WTC11 (cell line): ENCODE results near the gene SMARCE1.

Source experiments
- ATF3 ChIP-seq: sonication (generic); formaldehyde crosslinking; conservative IDR thresholded peaks from 2 replicates; pipeline ENCODE4 v1.8.1; 2022; ENCODE audit warnings: mild to moderate bottlenecking, missing genetic modification reagents
- ATF6 ChIP-seq: sonication (generic); formaldehyde crosslinking; IDR thresholded peaks from 2 replicates; pipeline ENCODE4 v1.8.1; 2023; ENCODE audit warnings: mild to moderate bottlenecking, missing genetic modification reagents
- CTCF ChIP-seq: fragments of 200-600 bp; IDR thresholded peaks from 2 replicates; pipeline ENCODE4 v1.8.0; 2022; ENCODE audit warnings: antibody characterized with exemption
- E2F5 ChIP-seq: sonication (generic); formaldehyde crosslinking; IDR thresholded peaks from 2 replicates; pipeline ENCODE4 v1.8.1; 2022; ENCODE audit warnings: mild to moderate bottlenecking, moderate library complexity, missing genetic modification reagents
- EMX1 ChIP-seq: fragments of 250-450 bp; sonication (Bioruptor Pico); IDR thresholded peaks from 2 replicates; pipeline ENCODE4 v1.8.0; 2021; ENCODE audit warnings: mild to moderate bottlenecking
- FOXP4 ChIP-seq: sonication (generic); formaldehyde crosslinking; IDR thresholded peaks from 2 replicates; pipeline ENCODE4 v1.8.0; 2022; ENCODE audit warnings: mild to moderate bottlenecking, missing genetic modification reagents
- NFYB ChIP-seq: sonication (generic); formaldehyde crosslinking; conservative IDR thresholded peaks from 2 replicates; pipeline ENCODE4 v1.8.0; 2022; ENCODE audit warnings: low read depth, missing genetic modification reagents
- SMAD3 ChIP-seq: sonication (generic); formaldehyde crosslinking; IDR thresholded peaks from 2 replicates; pipeline ENCODE4 v1.8.0; 2022; ENCODE audit warnings: missing genetic modification reagents, mild to moderate bottlenecking, borderline replicate concordance
- SMAD4 ChIP-seq: sonication (generic); formaldehyde crosslinking; IDR thresholded peaks from 2 replicates; pipeline ENCODE4 v1.8.0; 2022; ENCODE audit warnings: mild to moderate bottlenecking, missing genetic modification reagents
- TEAD1 ChIP-seq: sonication (generic); formaldehyde crosslinking; IDR thresholded peaks from 2 replicates; pipeline ENCODE4 v1.8.0; 2022; ENCODE audit warnings: mild to moderate bottlenecking, missing genetic modification reagents
- USF1 ChIP-seq: sonication (generic); formaldehyde crosslinking; IDR thresholded peaks from 2 replicates; pipeline ENCODE4 v1.8.0; 2022; ENCODE audit warnings: mild to moderate bottlenecking, missing genetic modification reagents
- ZNF512 ChIP-seq: sonication (generic); formaldehyde crosslinking; IDR thresholded peaks from 2 replicates; pipeline ENCODE4 v1.8.1; 2022; ENCODE audit warnings: missing genetic modification reagents, borderline replicate concordance

GRCh38 chr17:40608061-40608581 lies 39.5 kb downstream of the SMARCE1 start:
- TF ChIP-seq CTCF = no peak
- TF ChIP-seq NFYB = no peak
- TF ChIP-seq FOXP4 (CRISPR knock-in tag) = no peak
- TF ChIP-seq SMAD4 (CRISPR knock-in tag) = no peak
- TF ChIP-seq USF1 (CRISPR knock-in tag) = no peak
- no peak for TF ChIP-seq EMX1 (CRISPR knock-in tag)
- no peak for TF ChIP-seq ATF6 (CRISPR knock-in tag)
- no peak for TF ChIP-seq ZNF512 (CRISPR knock-in tag)
- no peak for TF ChIP-seq E2F5 (CRISPR knock-in tag)
- TF ChIP-seq SMAD3 (CRISPR knock-in tag) = no peak
- TF ChIP-seq TEAD1 (CRISPR knock-in tag) = no peak
- no peak for TF ChIP-seq ATF3 (CRISPR knock-in tag)
